Kasumi-1 (cell line): ENCODE data around the gene SLC7A6OS.
A peak's percentile ranks its signal among the peaks of the same experiment; 100 is the strongest.
"Not testable (repeated sequence)": the region's sequence is repeated elsewhere in the genome, so short reads cannot be mapped to it uniquely, and the experiment has no call there.

Experiments used
- DNase-seq, 2 experiments: peaks; one replicate each; lab custom pipeline; 2025; lab: John Stamatoyannopoulos, UW

SLC7A6OS gene

GRCh38 chr16:68298907-68299561 lies 11.7 kb downstream of the SLC7A6OS start:
- DNase-seq, result no peak

DNA sequence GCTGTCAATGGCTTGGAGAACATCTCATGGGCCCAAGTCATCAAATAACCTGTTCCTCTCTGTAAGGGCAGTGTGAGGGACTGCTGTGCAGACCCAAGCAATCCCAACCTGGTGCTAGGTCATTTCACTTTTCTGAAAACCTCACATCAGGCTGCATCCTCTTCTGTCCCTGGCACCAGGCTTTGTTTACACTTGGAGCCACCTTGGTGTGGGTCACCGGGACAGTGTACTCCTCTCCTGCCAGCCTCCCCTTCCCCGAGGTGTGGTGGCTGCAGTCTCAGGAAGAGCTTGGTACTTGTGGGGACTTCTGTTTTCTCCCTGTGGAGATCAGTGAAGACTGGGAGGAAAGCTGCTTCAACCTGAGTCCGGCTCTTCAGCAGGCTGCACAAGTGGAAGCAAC lies 12.4 kb downstream of the SLC7A6OS start:
- no peak for DNase-seq

GRCh38 chr16:68297908-68298307 lies 12.8 kb downstream of the SLC7A6OS start:
- DNase-seq, result no peak

- DNase-seq, result no peak
Observed at GRCh38 chr16:68296693-68297092, 14.1 kb downstream of the SLC7A6OS start.

DNA sequence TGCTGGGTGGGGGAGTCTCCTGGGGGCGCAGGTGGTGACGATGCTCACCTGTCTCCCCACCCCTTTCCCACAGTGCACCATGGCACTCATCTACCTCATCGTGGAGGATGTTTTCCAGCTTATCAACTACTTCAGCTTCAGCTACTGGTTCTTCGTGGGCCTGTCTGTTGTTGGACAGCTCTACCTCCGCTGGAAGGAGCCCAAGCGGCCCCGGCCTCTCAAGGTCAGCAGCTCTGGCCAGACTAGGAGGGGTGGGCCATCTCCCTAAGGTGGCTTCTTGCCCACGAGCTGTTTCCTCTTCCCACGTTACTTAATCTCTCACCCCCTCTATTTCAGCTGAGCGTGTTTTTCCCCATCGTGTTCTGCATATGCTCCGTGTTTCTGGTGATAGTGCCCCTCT lies 14.5 kb downstream of the SLC7A6OS start:
- no peak for DNase-seq

DNA sequence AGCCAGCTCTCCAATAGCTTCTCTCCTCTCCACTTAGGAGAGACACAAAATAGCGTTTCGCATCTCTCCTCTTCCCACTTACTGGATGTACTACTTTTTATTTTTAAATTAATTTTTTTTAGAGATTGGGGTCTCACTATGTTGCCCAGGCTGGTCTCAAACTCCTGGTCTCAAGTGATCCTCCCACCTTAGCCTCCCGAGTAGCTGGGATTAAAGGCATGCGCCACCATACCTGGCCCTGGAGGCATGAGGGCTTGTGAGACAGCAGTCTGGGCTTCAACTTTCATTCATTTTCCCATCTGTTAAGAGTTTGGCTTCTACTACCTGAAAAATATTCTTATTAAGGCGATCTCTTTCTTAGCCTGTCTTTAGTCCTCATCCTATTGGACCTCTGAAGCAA lies 18.3 kb downstream of the SLC7A6OS start:
- no peak for DNase-seq

DNA sequence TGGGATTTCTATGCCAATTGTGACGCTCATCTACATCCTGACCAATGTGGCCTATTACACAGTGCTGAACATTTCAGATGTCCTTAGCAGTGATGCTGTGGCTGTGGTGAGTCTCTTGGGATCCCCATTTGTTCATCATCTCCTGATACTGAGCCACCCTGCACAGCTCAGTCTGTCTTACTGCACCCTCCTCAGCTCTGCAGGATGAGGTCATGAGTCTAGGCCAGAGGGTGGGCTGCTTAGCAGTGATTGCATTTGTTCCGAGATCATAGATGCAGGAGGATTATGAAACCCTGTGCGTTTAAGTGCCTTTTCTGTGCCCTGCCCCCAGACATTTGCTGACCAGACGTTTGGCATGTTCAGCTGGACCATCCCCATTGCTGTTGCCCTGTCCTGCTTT lies 19.5 kb downstream of the SLC7A6OS start:
- no peak for DNase-seq

DNA sequence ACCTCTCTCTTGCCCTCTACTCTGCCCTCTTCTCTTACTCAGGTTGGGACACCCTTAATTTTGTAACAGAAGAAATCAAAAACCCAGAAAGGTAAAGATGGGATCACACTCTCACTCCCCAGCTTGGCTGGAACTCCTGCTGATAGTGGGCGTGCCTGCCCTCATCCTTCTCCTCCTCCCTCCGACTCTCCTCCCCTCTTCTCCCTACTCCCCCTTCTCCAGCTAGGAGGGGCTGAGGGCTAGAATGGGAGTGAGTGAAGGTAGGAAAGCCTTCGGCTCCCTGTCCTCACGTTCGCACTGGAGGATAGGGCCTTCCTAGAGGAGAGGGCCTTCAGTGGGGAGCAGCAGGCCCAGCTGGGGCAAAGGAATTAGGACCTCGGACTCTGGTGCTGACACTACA lies 20.3 kb downstream of the SLC7A6OS start:
- no peak for DNase-seq

GRCh38 chr16:68289621-68290329 lies 21.0 kb downstream of the SLC7A6OS start:
- peak; percentile 52 to 63 for DNase-seq

- DNase-seq, result no peak
Observed at GRCh38 chr16:68289202-68289601, 21.5 kb downstream of the SLC7A6OS start.

GRCh38 chr16:68288796-68289195 lies 21.9 kb downstream of the SLC7A6OS start:
- not testable (repeated sequence) for DNase-seq

- no peak for DNase-seq
Observed at GRCh38 chr16:68288252-68288650, 22.5 kb downstream of the SLC7A6OS start.

- DNase-seq, result no peak
Observed at GRCh38 chr16:68287276-68288251, 23.2 kb downstream of the SLC7A6OS start.

DNA sequence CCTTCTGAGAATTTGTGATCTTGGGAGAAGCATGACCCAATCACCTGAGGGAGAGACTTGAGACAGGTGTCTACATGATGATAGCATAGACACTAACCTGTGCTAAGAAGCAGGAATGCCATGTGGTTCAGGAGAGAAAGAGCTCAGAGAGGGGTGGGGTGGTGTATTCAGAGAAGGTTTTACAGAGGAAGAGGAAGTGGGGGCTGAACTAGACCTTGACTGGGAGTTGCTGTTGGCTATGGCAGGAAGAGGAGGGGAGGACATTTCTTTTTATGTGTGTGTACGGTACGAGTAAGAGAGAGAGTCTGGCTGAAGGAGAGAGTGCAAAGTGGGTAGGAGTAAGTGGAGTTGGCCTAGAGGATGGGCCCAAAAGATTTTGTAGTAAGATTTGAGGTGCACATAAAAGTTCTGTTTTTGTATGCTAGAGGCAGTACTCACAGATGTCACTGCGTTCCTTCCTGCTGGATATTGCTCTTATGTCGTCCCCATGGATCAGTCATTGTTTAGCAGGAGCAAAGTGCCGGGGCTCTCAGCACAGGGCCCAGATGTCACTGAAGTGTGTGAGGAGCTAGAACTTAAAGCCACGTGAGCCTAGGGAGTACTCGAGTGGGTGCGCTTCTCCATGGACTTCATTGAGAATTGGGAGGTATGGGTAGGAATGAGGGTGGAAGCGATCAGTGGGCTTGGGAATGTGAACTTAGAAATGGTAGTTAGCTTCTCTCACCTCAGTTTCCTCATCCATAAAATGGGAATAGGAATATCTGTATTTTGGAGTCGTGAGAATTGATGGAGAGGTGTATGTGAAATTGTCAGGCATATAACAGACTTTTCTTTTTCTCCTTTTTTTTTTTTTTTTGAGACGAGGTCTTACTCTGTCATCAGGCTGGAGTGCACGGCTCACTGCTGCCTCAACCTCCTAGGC lies 24.3 kb downstream of the SLC7A6OS start:
- DNase-seq, result peak; percentile 94 to 97

DNA sequence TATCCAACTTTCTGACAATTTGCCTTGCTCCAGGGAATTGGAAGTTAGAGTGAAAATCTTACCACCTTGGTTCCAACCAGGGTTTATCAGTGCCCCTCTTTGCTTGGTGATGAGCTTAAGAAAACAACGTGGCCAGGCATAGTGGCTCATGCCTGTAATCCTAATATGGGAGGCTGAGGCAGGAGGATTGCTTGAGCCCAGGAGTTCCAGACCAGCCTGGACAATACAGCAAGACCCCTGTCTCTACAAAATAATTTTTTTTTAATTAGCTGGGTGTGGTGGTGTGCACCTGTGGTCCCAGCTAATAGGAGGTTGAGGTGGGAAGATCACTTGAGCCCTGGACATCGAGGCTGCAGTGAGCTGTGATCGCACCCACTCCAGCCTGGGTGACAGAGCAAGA lies 25.1 kb downstream of the SLC7A6OS start:
- DNase-seq, result no peak

GRCh38 chr16:68284847-68285246 lies 25.9 kb downstream of the SLC7A6OS start:
- peak; percentile 77 to 85 for DNase-seq

DNA sequence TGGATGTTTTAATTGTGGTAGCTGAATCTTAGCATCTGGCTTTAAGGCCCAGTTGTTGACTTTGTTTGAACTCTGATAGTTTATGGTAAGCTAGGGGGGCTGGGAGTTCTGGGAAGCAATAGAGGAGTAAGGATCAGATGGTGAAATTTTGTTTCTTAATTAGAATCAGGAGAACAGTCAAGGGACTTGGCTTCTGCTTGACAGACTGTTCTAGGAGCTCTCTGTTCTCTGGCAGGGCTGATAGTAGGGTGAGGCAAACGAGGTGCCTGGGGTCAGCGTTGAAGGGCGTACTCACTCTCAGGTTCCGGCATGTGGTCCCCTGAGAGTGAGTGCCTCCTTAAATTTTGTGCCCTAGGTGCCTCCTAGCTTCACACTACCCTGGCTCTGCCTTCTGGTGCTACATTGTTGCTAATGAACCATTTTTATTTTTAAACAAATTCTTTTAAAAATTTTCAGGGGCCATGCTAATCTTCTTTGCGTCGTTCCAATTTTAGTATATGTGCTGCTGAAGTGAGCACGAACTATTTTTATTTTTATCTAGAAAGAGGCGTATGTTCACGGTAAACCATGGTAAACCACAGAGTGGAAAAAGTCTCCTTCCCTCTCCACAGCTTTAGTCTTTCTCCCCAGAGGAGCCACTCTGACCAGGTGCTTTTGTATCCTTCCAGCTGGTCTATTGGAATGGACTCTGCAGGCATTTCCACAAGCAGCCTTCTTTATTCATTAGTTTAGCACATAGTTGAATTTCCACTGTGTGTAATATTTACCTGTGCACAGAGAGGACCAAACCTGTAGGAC lies 26.7 kb downstream of the SLC7A6OS start:
- DNase-seq, result no peak

DNA sequence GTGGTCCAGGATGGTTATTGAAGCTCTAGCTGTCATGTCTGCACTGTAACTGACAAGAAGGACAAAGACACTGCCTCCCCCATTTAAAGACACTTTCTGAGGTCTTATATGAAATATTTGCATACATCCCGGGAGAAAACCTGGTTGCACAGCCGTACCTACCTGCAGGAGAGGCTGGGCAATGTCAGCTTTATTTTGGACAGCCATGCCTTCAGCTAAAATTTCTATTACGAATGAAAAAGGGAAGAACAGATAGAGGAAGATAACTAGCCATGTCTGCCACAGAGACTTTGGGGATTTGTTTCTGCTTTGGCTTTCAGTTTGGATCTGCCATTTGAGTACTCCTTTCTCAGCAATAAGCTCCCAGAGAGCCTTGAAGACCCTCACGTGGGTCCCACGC lies 27.4 kb downstream of the SLC7A6OS start:
- DNase-seq, result peak in 1 of 2 experiments; percentile 31

GRCh38 chr16:68282064-68282452 lies 28.7 kb downstream of the SLC7A6OS start:
- DNase-seq, result no peak

DNA sequence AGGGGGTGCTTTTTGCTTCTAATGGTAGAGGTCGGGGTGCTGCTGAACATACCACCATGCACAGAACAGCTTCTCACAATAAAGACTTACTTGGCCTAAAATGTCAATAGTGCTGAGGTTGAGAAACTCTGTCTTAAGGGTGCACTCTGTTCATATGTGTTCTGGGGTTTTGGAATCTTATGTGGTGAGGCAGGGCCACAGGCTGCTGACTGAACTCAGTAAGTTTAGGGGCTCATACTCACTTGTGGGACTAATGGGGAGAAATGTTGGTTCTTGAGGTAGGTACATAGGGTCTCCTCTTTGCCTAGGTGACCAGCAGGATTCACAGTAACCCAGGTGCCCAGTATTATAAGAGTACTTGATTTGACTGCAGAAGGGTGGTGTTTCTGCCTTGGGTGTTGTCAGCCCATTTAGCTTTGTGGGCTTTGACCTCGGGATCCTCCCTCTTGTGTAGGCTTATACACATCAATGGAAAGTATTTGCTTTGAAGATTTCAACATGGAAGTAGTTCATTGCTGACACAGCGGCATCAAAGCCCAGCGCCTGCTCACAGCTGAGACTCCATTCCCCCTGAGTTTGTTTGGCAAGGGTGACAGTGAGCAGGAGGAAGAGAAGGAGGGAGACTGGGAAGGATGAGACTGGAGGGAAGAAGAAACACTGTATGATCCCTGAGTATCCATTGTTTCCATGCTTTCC lies 29.2 kb downstream of the SLC7A6OS start:
- DNase-seq, result no peak
